H1 (cell line): ENCODE data around the gene LSR.

ENCODE experiments used
- CEBPB ChIP-seq: IDR thresholded peaks from 2 replicates; pipeline ENCODE4 v1.6.1; 2012; ENCODE audit warnings: low read depth, low read length
- CHD1 ChIP-seq: IDR thresholded peaks from 2 replicates; pipeline ENCODE4 v1.6.1; 2012; ENCODE audit warnings: low read depth, low read length, improper control_type of control experiment
- EP300 ChIP-seq, 2 experiments: IDR thresholded peaks; 1 replicate in 1 of 2; 2 replicates in 1 of 2; pipeline ENCODE4 v1.6.1; 2011 to 2012; ENCODE audit warnings: low read depth in 2 of 2, low read length in 2 of 2, mild to moderate bottlenecking in 2 of 2, borderline replicate concordance in 1 of 2, inconsistent platforms in 1 of 2, moderate library complexity in 1 of 2
- GABPA ChIP-seq: IDR thresholded peaks from 2 replicates; pipeline ENCODE4 v1.6.1; 2011; ENCODE audit warnings: mild to moderate bottlenecking, low read length, moderate library complexity, borderline replicate concordance; ENCODE audit not compliant: insufficient read depth
- MAFK ChIP-seq: IDR thresholded peaks from 2 replicates; pipeline ENCODE4 v1.6.1; 2012; ENCODE audit warnings: low read depth, mild to moderate bottlenecking, improper control_type of control experiment, low read length
- POLR2A ChIP-seq, 2 experiments: IDR thresholded peaks; 1 replicate in 1 of 2; 2 replicates in 1 of 2; pipeline ENCODE4 v1.6.1; 2011; ENCODE audit warnings: low read depth in 2 of 2, low read length in 2 of 2, mild to moderate bottlenecking in 2 of 2; ENCODE audit errors: control extremely low read depth in 1 of 2
- RFX5 ChIP-seq: IDR thresholded peaks from 2 replicates; pipeline ENCODE4 v1.6.1; 2011; ENCODE audit warnings: low read depth, low read length, improper control_type of control experiment, borderline replicate concordance
- RXRA ChIP-seq: IDR thresholded peaks from 2 replicates; pipeline ENCODE4 v1.6.1; 2011; ENCODE audit warnings: low read depth, mild to moderate bottlenecking, low read length, moderate library complexity; ENCODE audit not compliant: insufficient read depth
- SAP30 ChIP-seq: fragments of 300-600 bp; sonication (generic); IDR thresholded peaks from 2 replicates; pipeline ENCODE4 v1.7.1; 2012; ENCODE audit warnings: low read length, moderate library complexity, mild to moderate bottlenecking, inconsistent platforms; ENCODE audit not compliant: insufficient read depth, insufficient replicate concordance
- SIN3A ChIP-seq, 2 experiments: IDR thresholded peaks in 1 of 2; conservative IDR thresholded peaks in 1 of 2; 2 replicates each; pipeline ENCODE4 v1.6.1; 2011 to 2012; ENCODE audit warnings: low read length in 2 of 2, improper control_type of control experiment in 1 of 2, low read depth in 1 of 2, mild to moderate bottlenecking in 1 of 2
- SUZ12 ChIP-seq: fragments of 200-600 bp; sonication (generic); IDR thresholded peaks from 2 replicates; pipeline ENCODE4 v1.6.1; 2012; ENCODE audit warnings: mild to moderate bottlenecking, inconsistent platforms, low read length, moderate library complexity, mixed read lengths
- TF ChIP-seq, protein P1 (sequence below): IDR thresholded peaks from 2 replicates; pipeline ENCODE4 v1.6.1; 2011; ENCODE audit warnings: low read length, improper control_type of control experiment
- TF ChIP-seq, protein P2 (sequence below): IDR thresholded peaks from 2 replicates; pipeline ENCODE4 v1.6.1; 2011; ENCODE audit warnings: low read depth, mild to moderate bottlenecking, low read length; ENCODE audit not compliant: insufficient read depth

DNA sequence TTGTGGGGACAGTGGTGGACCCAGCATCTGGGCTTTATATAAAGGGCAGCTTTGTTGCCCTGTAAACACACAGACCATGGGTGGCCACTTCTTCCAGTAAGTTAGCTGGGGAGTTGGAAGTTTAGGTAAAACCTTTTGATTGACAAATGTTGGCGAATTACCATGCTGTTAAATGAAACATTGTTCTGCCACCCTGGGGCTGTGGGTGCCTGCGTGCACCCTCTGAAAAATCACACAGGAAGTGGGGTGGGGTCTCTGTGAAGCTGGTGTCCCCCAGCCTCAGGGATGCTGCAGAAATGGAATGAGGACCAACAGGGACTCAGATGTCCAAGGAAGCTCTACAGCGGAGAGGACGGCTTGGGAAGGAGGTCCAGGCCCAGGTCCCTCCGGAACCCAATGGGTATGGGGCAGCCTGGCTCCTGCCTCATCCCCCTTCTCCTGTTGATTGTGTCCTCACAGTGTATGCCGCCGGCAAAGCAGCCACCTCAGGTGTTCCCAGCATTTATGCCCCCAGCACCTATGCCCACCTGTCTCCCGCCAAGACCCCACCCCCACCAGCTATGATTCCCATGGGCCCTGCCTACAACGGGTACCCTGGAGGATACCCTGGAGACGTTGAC, 17.2 kb downstream of the LSR start:
- no peak for TF ChIP-seq EP300 (IDR thresholded peaks at IDR 0.05; ENCODE audit: borderline replicate concordance in 1 of 2, low read depth in 2 of 2, low read length in 2 of 2)
- no peak for TF ChIP-seq RXRA
- TF ChIP-seq, protein P1, sequence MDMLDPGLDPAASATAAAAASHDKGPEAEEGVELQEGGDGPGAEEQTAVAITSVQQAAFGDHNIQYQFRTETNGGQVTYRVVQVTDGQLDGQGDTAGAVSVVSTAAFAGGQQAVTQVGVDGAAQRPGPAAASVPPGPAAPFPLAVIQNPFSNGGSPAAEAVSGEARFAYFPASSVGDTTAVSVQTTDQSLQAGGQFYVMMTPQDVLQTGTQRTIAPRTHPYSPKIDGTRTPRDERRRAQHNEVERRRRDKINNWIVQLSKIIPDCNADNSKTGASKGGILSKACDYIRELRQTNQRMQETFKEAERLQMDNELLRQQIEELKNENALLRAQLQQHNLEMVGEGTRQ: no peak
- no peak for TF ChIP-seq MAFK
- TF ChIP-seq SUZ12: no peak
- no peak for TF ChIP-seq POLR2A (IDR thresholded peaks at IDR 0.05; ENCODE audit: control extremely low read depth in 1 of 2, low read depth in 2 of 2, low read length in 2 of 2)
- TF ChIP-seq GABPA: no peak
- no peak for TF ChIP-seq SIN3A (conservative IDR thresholded peaks at IDR 0.05 in 1 of 2, IDR thresholded peaks at IDR 0.05 in 1 of 2; ENCODE audit: low read depth in 1 of 2, low read length in 2 of 2)
- TF ChIP-seq, protein P2, sequence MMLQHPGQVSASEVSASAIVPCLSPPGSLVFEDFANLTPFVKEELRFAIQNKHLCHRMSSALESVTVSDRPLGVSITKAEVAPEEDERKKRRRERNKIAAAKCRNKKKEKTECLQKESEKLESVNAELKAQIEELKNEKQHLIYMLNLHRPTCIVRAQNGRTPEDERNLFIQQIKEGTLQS: no peak
- no peak for TF ChIP-seq CEBPB
- TF ChIP-seq RFX5: no peak
- no peak for TF ChIP-seq SAP30
- TF ChIP-seq CHD1: no peak
